Heart right ventricle (tissue), 16 donors: ENCODE results near the gene FHIT. TPM values are rescaled to one million over a fixed set of nuclear protein-coding genes. Genes with fewer than 3 reads are reported as not detected.
"Not testable (repeated sequence)": the region's sequence is repeated elsewhere in the genome, so short reads cannot be mapped to it uniquely, and the experiment has no call there.

Experiments used
- ATAC-seq, 8 donors: fragments of 200-7000 bp; cut with Tn5 transposase; one replicate each; pipeline ENCODE4 v1.9.1; 2020; ENCODE audit warnings: mild to moderate bottlenecking in 8 of 8, moderate library complexity in 8 of 8, moderate number of reproducible peaks in 1 of 8
- DNase-seq, 2 donors: peaks; one replicate each; pipeline ENCODE4 v3.0.0-alpha.2; 2020
- H3K27ac ChIP-seq, 10 donors: fragments of 200-600 bp; sonication (generic) in 2 of 10; one replicate each; pipeline versions ENCODE4 v1.5.0 to v1.8.0; 2020 to 2022; ENCODE audit warnings: mild to moderate bottlenecking in 3 of 10
- H3K27me3 ChIP-seq, 7 donors: fragments of 200-600 bp; one replicate each; pipeline ENCODE4 v1.8.0; 2021 to 2022; ENCODE audit warnings: mild to moderate bottlenecking in 2 of 7
- H3K36me3 ChIP-seq, 9 donors: fragments of 200-600 bp; sonication (generic) in 1 of 9; one replicate each; pipeline versions ENCODE4 v1.5.0 to v1.8.0; 2020 to 2022; ENCODE audit warnings: mild to moderate bottlenecking in 2 of 9
- H3K4me1 ChIP-seq, 9 donors: fragments of 200-600 bp; sonication (generic) in 1 of 9; one replicate each; pipeline versions ENCODE4 v1.5.0 to v1.8.0; 2020 to 2022; ENCODE audit warnings: mild to moderate bottlenecking in 4 of 9
- H3K4me3 ChIP-seq, 10 donors: fragments of 200-600 bp; sonication (generic) in 2 of 10; one replicate each; pipeline versions ENCODE4 v1.5.0 to v1.8.0; 2020 to 2022; ENCODE audit warnings: mild to moderate bottlenecking in 7 of 10, moderate library complexity in 2 of 10
- H3K9me3 ChIP-seq, 11 donors: fragments of 200-600 bp in 10 of 11; sonication (generic) in 2 of 11; one replicate each; pipeline versions ENCODE4 v1.5.0 to v1.8.0; 2013 to 2022; ENCODE audit warnings: mild to moderate bottlenecking in 2 of 11, control low read depth in 1 of 11, moderate library complexity in 1 of 11
- WGBS, 2 donors: extraction: QIAGEN DNeasy Blood & Tissue Kit; methylation state at CpG; one replicate each; pipeline ENCODE4 v1.1.7; 2013; ENCODE audit warnings: inconsistent platforms in 1 of 2; 5-methylcytosine and 5-hydroxymethylcytosine counted together
- intact Hi-C, 10 donors: fragments of 100-400 bp; cut with DNase I; formaldehyde crosslinking; loops; one replicate each; pipeline versions ENCODE4 v1.11.1 to v1.14.2; 2022
- polyA plus RNA-seq, 2 donors: library from polyadenylated mRNA; stranded (reverse); fragments of 200-250 nt; gene quantifications; one replicate each; pipeline ENCODE4 v1.2.3, GENCODE V29; 2013
- total RNA-seq, 10 donors: library from RNA; stranded (reverse); fragmentation: NEBNext Ultra II Directional in 3 of 10; extraction: Animal tissue kit (Norgen Biotek cat#: 25700) in 3 of 10; gene quantifications; one replicate each; pipeline versions ENCODE4 v1.2.1 to v1.2.4, GENCODE V29; 2021 to 2023
- TF ChIP-seq, protein P1 (sequence below), 9 donors: fragments of 200-600 bp; sonication (generic) in 2 of 9; IDR thresholded peaks; one replicate each; pipeline versions ENCODE4 v1.5.0 to v1.8.0; 2021 to 2022; ENCODE audit warnings: antibody characterized with exemption in 9 of 9, mild to moderate bottlenecking in 5 of 9, moderate library complexity in 1 of 9
- donor health status: Arrhythmogenic right ventricular cardiomyopathy.
- donor health status: ischemic (EF 13 %, LVEDD 7.1; RV severe dilation, severe dysfunction).
- donor health status: healthy with polysubstance abuse.
- donor health status: DM: no; HTN: yes; CAD: no.
- donor health status: DM: no; HTN: no; CAD: no.
- donor health status: ischemic (EF 25% LVEDD 6.9; RV normal size, moderate dysfunction).
- donor health status: ischemic (EF 25% LVEDD 5.7; RV mildly dilated, moderate dysfunction).
- donor health status: healthy.
- donor health status: DM: yes; HTN: yes; CAD: no.
- donor health status: Ischemic cardiomyopathy.
- donor health status: ischemic (EF 35%, LVEDD 5.7; RV mildly dilated, moderate dysfunction).
- donor health status: nonischemic (EF 11% LVEDD 7.7; RV severe dilation, severe dysfunction).
- donor health status: DM: yes; HTN: yes; CAD: no.
- donor health status: PGD.
- donor health status: ischemic (EF 29% LVEDD 5.4; RV normal size, mild dysfunction).
- donor health status: nonischemic (EF 23%, LVEDD 6.1; RV moderate dilation, normal function).

The FHIT gene
- total and polyA plus RNA-seq, 12 donors, result 4.7 to 25.5 (median 18.3) TPM

DNA sequence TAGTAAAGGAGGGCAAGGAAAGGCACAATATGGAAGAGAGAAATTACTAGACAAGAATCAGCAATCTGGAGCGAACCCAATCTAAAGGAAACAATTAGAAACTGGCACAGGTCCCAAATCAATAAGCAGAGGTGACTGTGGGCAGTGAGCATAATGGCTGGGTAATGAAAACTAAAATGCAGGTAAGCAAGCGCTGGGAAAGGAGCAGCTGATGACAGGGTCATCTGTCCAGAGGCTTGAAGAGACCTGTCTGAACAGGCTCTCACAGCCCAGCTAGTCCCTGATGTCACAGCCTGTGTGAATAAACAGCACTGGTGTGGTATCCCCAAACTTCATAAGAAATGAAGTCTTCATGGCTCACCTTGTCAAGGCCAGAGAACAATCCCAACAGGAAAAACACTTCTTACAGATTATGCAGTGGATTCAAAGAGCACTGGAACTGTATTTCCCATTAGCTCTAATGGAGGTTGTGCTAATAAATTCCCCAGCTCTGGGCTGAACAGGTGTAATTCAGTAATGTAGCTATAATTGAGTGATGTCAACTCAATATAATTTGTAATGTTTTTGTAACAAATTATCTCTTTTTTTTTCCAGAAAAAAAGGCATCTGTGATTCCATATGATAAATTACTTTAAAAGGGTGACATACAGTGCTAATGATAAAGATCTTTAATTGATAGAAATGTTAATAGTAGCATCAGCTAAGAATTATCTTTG lies 197.3 kb downstream of the FHIT start:
- H3K36me3 ChIP-seq, result no peaks in the 10 kb centered on the region
- H3K27ac ChIP-seq, result no peak overlapping the region
- intact Hi-C loops, result no loop called here
- H3K27me3 ChIP-seq, result no peaks in the 10 kb centered on the region
- TF ChIP-seq, protein P1, sequence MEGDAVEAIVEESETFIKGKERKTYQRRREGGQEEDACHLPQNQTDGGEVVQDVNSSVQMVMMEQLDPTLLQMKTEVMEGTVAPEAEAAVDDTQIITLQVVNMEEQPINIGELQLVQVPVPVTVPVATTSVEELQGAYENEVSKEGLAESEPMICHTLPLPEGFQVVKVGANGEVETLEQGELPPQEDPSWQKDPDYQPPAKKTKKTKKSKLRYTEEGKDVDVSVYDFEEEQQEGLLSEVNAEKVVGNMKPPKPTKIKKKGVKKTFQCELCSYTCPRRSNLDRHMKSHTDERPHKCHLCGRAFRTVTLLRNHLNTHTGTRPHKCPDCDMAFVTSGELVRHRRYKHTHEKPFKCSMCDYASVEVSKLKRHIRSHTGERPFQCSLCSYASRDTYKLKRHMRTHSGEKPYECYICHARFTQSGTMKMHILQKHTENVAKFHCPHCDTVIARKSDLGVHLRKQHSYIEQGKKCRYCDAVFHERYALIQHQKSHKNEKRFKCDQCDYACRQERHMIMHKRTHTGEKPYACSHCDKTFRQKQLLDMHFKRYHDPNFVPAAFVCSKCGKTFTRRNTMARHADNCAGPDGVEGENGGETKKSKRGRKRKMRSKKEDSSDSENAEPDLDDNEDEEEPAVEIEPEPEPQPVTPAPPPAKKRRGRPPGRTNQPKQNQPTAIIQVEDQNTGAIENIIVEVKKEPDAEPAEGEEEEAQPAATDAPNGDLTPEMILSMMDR (IDR thresholded peaks at IDR 0.05), result no peak
- no peak overlapping the region for H3K4me3 ChIP-seq
- H3K9me3 ChIP-seq, result no peaks in the 10 kb centered on the region
- DNase-seq, result no peak
- no peak for ATAC-seq
- H3K4me1 ChIP-seq, result no peaks in the 10 kb centered on the region
- WGBS, 2 donors, result 81 to 86% methylated on average over 2 of the region's 2 CpGs

DNA sequence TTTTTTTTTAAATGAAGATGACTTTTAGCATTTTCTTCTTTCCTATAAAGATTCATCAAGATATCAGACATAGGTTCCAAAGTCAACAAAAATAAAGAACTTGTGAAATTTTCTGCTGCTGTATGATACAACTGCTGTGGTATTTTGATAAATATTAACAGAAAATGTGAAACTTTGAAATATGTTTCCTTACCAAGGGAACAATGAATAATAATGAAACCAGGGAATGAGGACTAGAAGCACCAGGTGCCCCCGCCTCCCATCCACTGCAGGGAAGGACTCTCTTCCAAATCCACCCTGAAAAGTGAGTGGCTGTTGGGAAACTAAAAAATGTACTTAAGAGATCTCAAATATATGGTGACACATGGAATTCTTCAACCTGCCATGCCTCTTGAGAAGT lies 198.4 kb downstream of the FHIT start:
- Histone ChIP-seq H3K4me1 (no peaks in the 10 kb centered on the region), H3K36me3 (no peaks in the 10 kb centered on the region), H3K4me3 (no peak overlapping the region), H3K9me3 (peaks cover 0 to 4% (median 0%) of the 10 kb centered on the region in 11 donors), H3K27ac (no peak overlapping the region), H3K27me3 (no peaks in the 10 kb centered on the region)
- WGBS, 2 donors, result 96 to 100% methylated on average over 1 of the region's 1 CpG
- TF ChIP-seq, protein P1 (IDR thresholded peaks at IDR 0.05), result no peak
- DNase-seq, result no peak
- no peak for ATAC-seq
- intact Hi-C loops, result no loop called here

DNA sequence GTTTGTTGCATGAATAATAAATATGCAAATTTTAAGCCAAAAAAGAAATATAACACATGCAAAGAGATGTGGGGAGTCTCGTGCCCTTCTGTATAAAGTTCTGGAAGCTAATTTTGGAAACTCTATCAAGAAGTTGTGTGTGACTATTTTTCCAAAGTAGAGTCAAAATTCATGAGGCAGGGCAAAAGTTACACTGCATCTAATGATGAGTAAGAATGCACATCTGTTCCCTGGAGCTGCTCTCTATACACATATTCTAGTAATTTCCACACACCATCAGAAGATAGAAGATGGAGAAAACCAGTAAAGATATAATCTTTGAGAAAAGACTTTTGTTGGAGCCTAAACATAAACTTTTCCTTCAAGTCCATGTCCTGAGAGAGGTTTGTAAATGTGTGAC lies 199.6 kb downstream of the FHIT start:
- TF ChIP-seq, protein P1 (IDR thresholded peaks at IDR 0.05), result no peak
- intact Hi-C loops, result no loop called here
- ATAC-seq, result no peak

DNA sequence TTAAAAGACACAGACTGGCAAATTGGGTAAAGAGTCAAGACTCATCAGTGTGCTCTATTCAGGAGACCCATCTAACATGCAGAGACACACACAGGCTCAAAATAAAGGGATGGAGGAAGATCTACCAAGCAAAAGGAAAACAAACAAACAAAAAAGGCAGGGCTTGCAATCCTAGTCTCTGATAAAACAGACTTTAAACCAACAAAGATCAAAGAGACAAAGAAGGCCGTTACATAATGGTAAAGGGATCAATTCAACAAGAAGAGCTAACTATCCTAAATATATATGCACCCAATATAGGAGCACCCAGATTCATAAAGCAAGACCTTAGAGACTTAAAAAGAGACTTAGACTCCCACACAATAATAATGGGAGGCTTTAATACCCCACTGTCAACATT lies 206.1 kb downstream of the FHIT start:
- 73 to 92% methylated on average over 1 of the region's 1 CpG for WGBS, 2 donors
- ATAC-seq, result not testable (repeated sequence)

More for the DNA sequence above, 199.6 kb downstream of the FHIT start:
- DNase-seq, result no peak
- Histone ChIP-seq H3K4me3 (no peak overlapping the region), H3K36me3 (no peaks in the 10 kb centered on the region), H3K4me1 (no peaks in the 10 kb centered on the region), H3K9me3 (peaks cover 0 to 8% (median 0%) of the 10 kb centered on the region in 11 donors), H3K27ac (no peak overlapping the region), H3K27me3 (no peaks in the 10 kb centered on the region)
- WGBS, 2 donors, result 63 to 70% methylated on average over 1 of the region's 1 CpG

DNA sequence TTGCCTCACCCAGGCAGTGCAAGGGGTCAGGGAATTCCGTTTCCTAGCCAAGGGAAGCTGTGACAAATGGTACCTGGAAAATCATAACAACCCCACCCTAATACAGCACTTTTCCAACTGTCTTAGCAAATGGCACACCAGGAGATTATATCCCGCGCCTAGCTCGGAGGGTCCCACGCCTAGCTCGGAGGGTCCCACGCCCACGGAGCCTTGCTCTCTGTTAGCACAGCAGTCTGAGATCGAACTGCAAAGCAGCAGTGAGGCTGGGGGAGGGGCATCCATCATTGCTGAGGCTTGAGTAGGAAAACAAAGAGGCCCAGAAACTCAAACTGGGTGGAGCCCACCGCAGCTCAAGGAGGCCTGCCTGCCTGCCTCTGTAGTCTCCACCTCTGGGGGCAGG lies 208.1 kb downstream of the FHIT start:
- intact Hi-C loops, result no loop called here
- Histone ChIP-seq H3K9me3 (peaks cover 0 to 38% (median 8%) of the 10 kb centered on the region in 11 donors), H3K27ac (no peak overlapping the region), H3K36me3 (no peaks in the 10 kb centered on the region), H3K4me1 (no peaks in the 10 kb centered on the region), H3K27me3 (no peaks in the 10 kb centered on the region), H3K4me3 (no peak overlapping the region)
- ATAC-seq (no peak), DNase-seq (no peak)
- WGBS, 2 donors, result 92 to 93% methylated on average over 10 of the region's 10 CpGs
- TF ChIP-seq, protein P1 (IDR thresholded peaks at IDR 0.05), result no peak

More for the DNA sequence above, 206.1 kb downstream of the FHIT start:
- intact Hi-C loops, H3K27ac ChIP-seq, H3K4me3 ChIP-seq, H3K27me3 ChIP-seq, H3K36me3 ChIP-seq, DNase-seq, H3K4me1 ChIP-seq: not testable (repeated sequence)
- H3K9me3 ChIP-seq, result peaks cover 0 to 41% (median 8%) of the 10 kb centered on the region in 11 donors
